T-helper 17 cell (primary cell): ENCODE measurements around the gene SEMA4C. TPM values are rescaled to one million over a fixed set of nuclear protein-coding genes. Genes with fewer than 3 reads are reported as not detected.
"Not testable (repeated sequence)": the region's sequence is repeated elsewhere in the genome, so short reads cannot be mapped to it uniquely, and the experiment has no call there.

ENCODE experiments used
- ATAC-seq: fragments of 150-1000 bp; cut with Tn5 transposase; 2 replicates; pipeline ENCODE4 v1.10.0; 2021; ENCODE audit warnings: mild to moderate bottlenecking, moderate library complexity
- DNase-seq, 3 donors: peaks; one replicate each; pipeline versions ENCODE4 v3.0.0 to v3.0.0-alpha.2; 2020 to 2021
- H3K9me3 ChIP-seq: one replicate; pipeline ENCODE4 v1.7.0; 2013; ENCODE audit warnings: low read length, mild to moderate bottlenecking; ENCODE audit not compliant: control insufficient read depth, poor library complexity, severe bottlenecking
- H3K27ac Mint-ChIP-seq: one replicate; pipeline ENCODE4 v1.8.0; 2022; ENCODE audit warnings: mild to moderate bottlenecking, moderate library complexity, mixed read lengths
- H3K27me3 Mint-ChIP-seq: one replicate; pipeline ENCODE4 v1.8.0; 2022; ENCODE audit warnings: mixed read lengths
- H3K36me3 Mint-ChIP-seq: one replicate; pipeline ENCODE4 v1.8.0; 2022; ENCODE audit warnings: low read depth, mixed read lengths
- H3K4me1 Mint-ChIP-seq: one replicate; pipeline ENCODE4 v1.8.0; 2022; ENCODE audit warnings: mild to moderate bottlenecking, mixed read lengths
- H3K4me3 Mint-ChIP-seq: one replicate; pipeline ENCODE4 v1.8.0; 2022; ENCODE audit warnings: mild to moderate bottlenecking, moderate library complexity, mixed read lengths
- total RNA-seq, 4 donors: library from RNA in 2 of 4; stranded (reverse) in 2 of 4; gene quantifications; one replicate each; pipeline ENCODE4 v1.2.3 and lab custom pipeline; 2022 to 2026

SEMA4C gene
- total RNA-seq, 2 donors from 2014 or later, result 25.5 to 30.9 TPM

DNA sequence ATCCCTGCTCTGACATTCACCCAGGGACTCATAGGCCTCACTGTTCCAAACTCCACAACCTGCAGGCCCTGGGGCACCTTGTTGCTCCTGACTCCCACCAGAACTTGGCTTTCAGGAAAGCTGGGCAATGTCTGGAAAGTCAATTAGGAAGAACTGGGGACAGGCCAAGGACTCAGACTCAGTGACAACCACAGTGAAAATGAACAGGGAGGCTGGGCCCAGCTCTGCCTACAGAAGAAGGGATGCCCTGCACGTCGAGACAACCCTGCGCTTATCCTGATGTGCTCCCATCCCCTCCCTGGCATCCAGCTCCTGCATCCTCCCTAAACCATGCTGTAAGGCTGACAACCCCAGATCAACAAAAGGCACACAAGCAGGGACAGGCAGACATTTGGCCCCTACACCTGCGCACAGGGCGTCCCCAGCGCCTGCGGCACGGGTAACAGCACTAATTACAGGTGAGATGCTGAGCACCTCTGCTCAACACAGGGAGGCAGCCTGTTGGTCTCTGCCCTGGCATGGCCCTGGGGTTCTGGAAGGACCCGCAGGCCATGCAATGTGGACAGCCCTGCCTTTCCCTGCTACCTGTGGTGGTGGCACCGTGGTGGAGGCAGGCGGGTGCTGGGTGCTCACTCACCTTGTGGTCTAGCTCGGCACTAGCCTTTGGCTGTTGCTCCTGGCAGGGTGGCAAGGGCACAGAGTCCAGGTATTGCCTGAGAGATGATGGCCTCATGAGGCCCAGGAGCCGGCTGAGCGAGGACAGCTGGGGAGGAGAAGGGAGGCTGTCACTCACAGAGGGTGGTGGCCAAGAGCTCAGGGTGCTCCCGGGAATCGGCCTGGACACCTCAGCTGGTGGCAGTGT, 23.6 kb upstream of the SEMA4C start:
- H3K9me3 ChIP-seq, result no peaks in the 10 kb centered on the region
- ATAC-seq (no peak), DNase-seq (no peak)
- Mint-ChIP-seq H3K4me1 (peaks cover 45% of the 10 kb centered on the region), H3K27me3 (no peaks in the 10 kb centered on the region), H3K27ac (no peak overlapping the region), H3K4me3 (no peak overlapping the region), H3K36me3 (no peaks in the 10 kb centered on the region)

- Mint-ChIP-seq H3K27me3 (no peaks in the 10 kb centered on the region), H3K4me3 (peak overlapping the region; percentile 79), H3K4me1 (peaks cover 45% of the 10 kb centered on the region), H3K27ac (peak overlapping the region; percentile 82), H3K36me3 (no peaks in the 10 kb centered on the region)
- no peaks in the 10 kb centered on the region for H3K9me3 ChIP-seq
- ATAC-seq, result peak; percentile 61
- no peak for DNase-seq
Observed at GRCh38 chr2:96891591-96892333, 21.9 kb upstream of the SEMA4C start.

GRCh38 chr2:96890726-96891385, 21.0 kb upstream of the SEMA4C start:
- Mint-ChIP-seq H3K27me3 (no peaks in the 10 kb centered on the region), H3K36me3 (no peaks in the 10 kb centered on the region), H3K4me3 (peak overlapping the region; percentile 79), H3K27ac (peak overlapping the region; percentile 82), H3K4me1 (peaks cover 41% of the 10 kb centered on the region)
- H3K9me3 ChIP-seq, result no peaks in the 10 kb centered on the region
- DNase-seq, result no peak
- no peak for ATAC-seq

GRCh38 chr2:96890252-96890651, 20.4 kb upstream of the SEMA4C start:
- no peaks in the 10 kb centered on the region for H3K27me3 Mint-ChIP-seq
- DNase-seq (no peak), ATAC-seq (no peak)
- no peaks in the 10 kb centered on the region for H3K9me3 ChIP-seq
- no peak overlapping the region for H3K4me3 Mint-ChIP-seq
- no peak overlapping the region for H3K27ac Mint-ChIP-seq
- peaks cover 39% of the 10 kb centered on the region for H3K4me1 Mint-ChIP-seq
- H3K36me3 Mint-ChIP-seq, result no peaks in the 10 kb centered on the region

GRCh38 chr2:96889502-96889901, 19.6 kb upstream of the SEMA4C start:
- not testable (repeated sequence) for ATAC-seq, DNase-seq, H3K9me3 ChIP-seq, H3K27me3 Mint-ChIP-seq, H3K4me3 Mint-ChIP-seq, H3K36me3 Mint-ChIP-seq
- H3K27ac Mint-ChIP-seq, result peak overlapping the region; percentile 88
- H3K4me1 Mint-ChIP-seq, result peaks cover 34% of the 10 kb centered on the region

DNA sequence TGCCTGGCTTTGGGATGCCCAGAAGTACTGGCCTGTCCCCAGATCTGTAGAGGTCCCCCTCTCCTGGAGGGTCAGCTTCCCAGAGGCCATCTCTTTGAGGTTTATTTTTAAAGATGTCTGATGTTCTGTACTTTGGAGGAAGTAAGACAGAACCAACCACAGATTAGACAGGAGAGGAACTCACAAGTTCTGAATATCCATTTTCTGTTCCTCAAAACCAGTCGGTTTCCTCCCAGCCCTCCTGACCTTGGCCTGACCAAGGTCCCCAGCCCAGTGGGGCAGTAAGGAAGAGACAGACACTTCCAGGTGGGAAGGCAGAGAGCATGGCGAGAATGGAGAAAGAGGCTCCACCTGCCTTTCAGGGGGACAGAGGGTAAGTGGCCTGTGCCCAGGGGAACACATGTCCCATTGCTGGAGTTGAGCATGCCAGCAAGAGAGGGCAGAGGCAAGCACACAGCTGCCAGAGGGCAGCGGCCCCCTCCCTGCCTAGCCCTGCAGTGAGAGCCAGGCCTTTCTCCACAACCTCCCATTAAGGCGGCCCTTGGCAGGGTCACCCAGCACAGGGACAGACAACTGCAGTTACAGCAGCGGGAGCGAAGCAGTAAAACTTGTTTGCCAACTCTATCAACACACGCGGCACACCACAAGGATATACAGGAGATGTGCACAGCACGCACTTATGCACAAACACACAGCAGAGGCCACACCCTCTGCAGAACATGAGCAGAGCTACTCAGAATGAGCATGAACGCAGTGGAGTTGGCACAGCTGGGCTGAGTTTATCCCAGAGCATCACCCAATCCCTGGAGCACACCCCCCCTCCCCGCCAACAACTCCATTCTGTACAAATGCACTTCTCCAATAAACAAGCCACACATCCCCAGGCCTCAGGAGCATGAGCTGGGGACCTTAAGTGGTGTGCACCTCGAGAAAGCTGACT, 18.5 kb upstream of the SEMA4C start:
- peak overlapping the region; percentile 88 for H3K27ac Mint-ChIP-seq

DNA sequence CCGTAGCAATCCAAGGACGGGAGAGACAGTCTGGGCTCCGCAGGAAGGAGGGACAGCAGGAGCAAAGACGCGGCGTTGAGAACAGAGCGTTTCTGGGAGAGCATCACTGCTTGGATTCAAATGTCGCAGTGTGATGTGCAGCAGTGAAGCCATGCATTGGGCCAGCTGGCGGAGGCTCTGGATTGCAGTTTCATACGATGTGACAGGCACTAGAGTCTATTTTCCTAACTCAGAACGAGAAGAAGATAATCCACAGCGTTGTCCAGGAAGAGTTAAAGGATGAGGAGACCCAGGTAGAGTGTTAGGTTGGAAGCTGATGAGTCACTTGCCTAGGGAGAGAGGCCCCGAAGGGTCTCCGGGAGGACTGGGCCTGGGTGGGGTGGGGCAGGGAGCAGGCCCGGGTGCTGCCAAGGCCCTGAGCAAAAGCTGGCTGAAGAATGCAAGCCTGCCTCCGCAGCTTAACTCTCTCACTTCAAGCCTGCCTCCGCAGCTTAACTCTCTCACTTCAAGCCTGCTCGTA, 17.7 kb upstream of the SEMA4C start:
- no peak for ATAC-seq
- Mint-ChIP-seq H3K27me3 (no peaks in the 10 kb centered on the region), H3K36me3 (no peaks in the 10 kb centered on the region), H3K4me1 (peaks cover 29% of the 10 kb centered on the region), H3K27ac (peak overlapping the region; percentile 81), H3K4me3 (no peak overlapping the region)
- DNase-seq, result no peak
- H3K9me3 ChIP-seq, result no peaks in the 10 kb centered on the region

More for the DNA sequence above, 18.5 kb upstream of the SEMA4C start:
- no peak overlapping the region for H3K4me3 Mint-ChIP-seq
- H3K4me1 Mint-ChIP-seq, result peaks cover 34% of the 10 kb centered on the region
- H3K27me3 Mint-ChIP-seq, result no peaks in the 10 kb centered on the region
- H3K36me3 Mint-ChIP-seq, result no peaks in the 10 kb centered on the region
- ATAC-seq, result no peak
- no peaks in the 10 kb centered on the region for H3K9me3 ChIP-seq
- no peak for DNase-seq

- ATAC-seq, result no peak
- no peaks in the 10 kb centered on the region for H3K9me3 ChIP-seq
- Mint-ChIP-seq H3K4me3 (no peak overlapping the region), H3K36me3 (no peaks in the 10 kb centered on the region), H3K4me1 (peaks cover 17% of the 10 kb centered on the region), H3K27ac (peak overlapping the region; percentile 51), H3K27me3 (no peaks in the 10 kb centered on the region)
- no peak for DNase-seq
Observed at GRCh38 chr2:96885432-96886347, 15.8 kb upstream of the SEMA4C start.

DNA sequence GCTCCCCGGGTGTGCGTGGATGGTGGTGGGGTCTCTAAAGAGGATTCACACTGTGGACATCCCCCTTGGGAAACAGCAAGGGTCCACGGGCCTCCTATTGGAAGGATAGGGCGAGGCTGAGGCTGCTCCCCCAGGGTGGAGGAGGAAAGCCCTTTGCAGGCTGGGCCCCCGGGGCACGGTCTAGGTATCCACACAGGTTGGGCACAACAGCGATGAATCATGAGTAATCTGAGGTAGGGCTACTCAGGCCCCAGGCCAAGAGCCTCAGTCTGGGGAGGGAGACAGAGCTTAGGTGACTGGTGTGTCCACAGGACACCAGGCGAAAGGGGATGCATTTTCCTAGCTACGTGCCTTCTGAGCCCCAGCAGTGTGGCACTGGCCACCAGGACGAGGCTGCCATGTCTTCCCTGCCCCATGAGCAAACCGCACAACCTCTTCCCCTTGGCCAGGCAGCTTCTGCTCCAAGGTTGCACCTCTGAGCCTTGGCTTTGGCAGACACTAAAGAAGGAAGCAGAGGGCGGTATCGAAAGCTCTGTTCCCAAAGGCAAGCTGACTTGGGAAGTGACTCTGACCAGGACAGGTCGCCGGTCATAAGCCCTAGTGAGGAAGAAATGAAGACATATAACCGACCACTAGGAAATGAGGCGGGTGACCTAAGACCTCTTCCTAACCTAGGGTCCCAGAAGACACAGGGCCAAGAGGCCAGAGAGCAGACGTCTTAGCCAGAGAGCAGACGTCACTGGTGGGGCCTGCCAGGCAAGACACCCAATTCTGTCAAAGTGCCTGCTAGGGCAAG, 14.6 kb upstream of the SEMA4C start:
- peak overlapping the region; percentile 51 for H3K27ac Mint-ChIP-seq

DNA sequence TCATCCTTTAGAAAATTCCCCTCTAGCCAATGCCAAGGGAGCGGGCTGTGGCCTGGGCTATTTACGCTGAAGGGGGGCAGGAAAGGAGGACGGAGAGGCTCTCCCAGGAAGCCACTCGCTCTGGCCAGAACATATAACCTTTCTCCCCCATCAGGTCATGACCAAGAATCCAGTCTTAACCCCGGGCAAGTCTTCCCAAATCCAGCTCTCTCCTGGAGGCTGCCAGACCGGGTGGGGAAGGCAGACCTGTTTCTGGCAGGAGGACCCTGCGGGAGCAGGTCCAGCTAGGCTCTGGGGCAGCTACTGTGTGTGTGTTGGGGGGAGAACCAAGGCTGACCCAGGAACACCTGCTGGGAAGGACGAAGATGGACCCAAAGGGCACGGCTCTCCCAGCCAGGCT, 13.4 kb upstream of the SEMA4C start:
- no peak for DNase-seq
- no peaks in the 10 kb centered on the region for H3K9me3 ChIP-seq

More for the DNA sequence above, 14.6 kb upstream of the SEMA4C start:
- no peaks in the 10 kb centered on the region for H3K27me3 Mint-ChIP-seq
- no peak for ATAC-seq
- H3K36me3 Mint-ChIP-seq, result no peaks in the 10 kb centered on the region
- peak overlapping the region; percentile 12 for H3K4me3 Mint-ChIP-seq
- no peak for DNase-seq
- H3K4me1 Mint-ChIP-seq, result peaks cover 12% of the 10 kb centered on the region
- no peaks in the 10 kb centered on the region for H3K9me3 ChIP-seq

DNA sequence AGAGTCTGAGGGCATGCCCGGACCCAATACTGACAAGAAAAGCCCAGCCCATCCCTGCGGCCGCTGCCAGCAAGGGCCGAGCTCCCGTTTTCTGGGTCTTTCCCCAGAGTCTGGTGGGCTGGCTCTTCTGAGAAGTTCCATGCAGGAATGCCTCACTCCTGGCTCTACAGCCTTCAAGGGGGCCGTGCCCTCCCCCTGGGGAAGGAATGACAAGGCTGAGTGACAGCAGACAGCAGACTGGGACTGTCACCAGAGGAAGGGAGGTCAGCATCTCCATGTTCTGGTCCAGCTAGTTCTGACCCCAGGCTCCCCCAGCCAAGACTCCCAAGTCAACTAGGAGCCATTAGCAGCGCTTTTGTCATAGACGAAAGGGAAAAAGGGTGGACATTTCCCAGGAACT, 13.0 kb upstream of the SEMA4C start:
- H3K27me3 Mint-ChIP-seq, result no peaks in the 10 kb centered on the region
- no peak overlapping the region for H3K4me3 Mint-ChIP-seq
- no peaks in the 10 kb centered on the region for H3K36me3 Mint-ChIP-seq
- H3K4me1 Mint-ChIP-seq, result peaks cover 6% of the 10 kb centered on the region
- H3K9me3 ChIP-seq, result no peaks in the 10 kb centered on the region
- ATAC-seq (no peak), DNase-seq (no peak)
- peak overlapping the region; percentile 6 for H3K27ac Mint-ChIP-seq

More for the DNA sequence above, 13.4 kb upstream of the SEMA4C start:
- H3K27me3 Mint-ChIP-seq, result no peaks in the 10 kb centered on the region
- H3K36me3 Mint-ChIP-seq, result no peaks in the 10 kb centered on the region
- no peak overlapping the region for H3K4me3 Mint-ChIP-seq
- peaks cover 9% of the 10 kb centered on the region for H3K4me1 Mint-ChIP-seq
- ATAC-seq, result no peak
- peak overlapping the region; percentile 6 for H3K27ac Mint-ChIP-seq
